ENCODE data around the gene PLCB3.

- TF ChIP-seq CTCF (IDR thresholded peaks at IDR 0.05) (no peak), POLR2AphosphoS5 (IDR thresholded peaks at IDR 0.05) (no peak), POLR2A (IDR thresholded peaks at IDR 0.05) (no peak)
Observed at GRCh38 chr11:64203421-64204079, 47.8 kb upstream of the PLCB3 start.

Measured in sigmoid colon (tissue), 4 donors.